DND-41 (cell line): ENCODE measurements around the gene TBX4.

Experiments used
- ATAC-seq: fragments of 200-7000 bp; cut with Tn5 transposase; 3 replicates; pipeline ENCODE4 v1.9.1; 2021; ENCODE audit warnings: low read depth; ENCODE audit not compliant: insufficient read depth
- DNase-seq: peaks from one replicate; pipeline ENCODE4 v3.0.0-alpha.2; 2020
- H2AFZ ChIP-seq: 2 replicates; pipeline ENCODE4 v1.6.0; 2012; ENCODE audit warnings: low read depth, low read length
- H3K27ac ChIP-seq: 2 replicates; pipeline ENCODE4 v1.5.1; 2012; ENCODE audit warnings: low read length, inconsistent platforms
- H3K27me3 ChIP-seq: fragments of 200-600 bp; sonication (generic); 2 replicates; pipeline ENCODE4 v1.6.0; 2012; ENCODE audit warnings: low read length, mild to moderate bottlenecking, inconsistent platforms; ENCODE audit not compliant: insufficient read depth, poor library complexity
- H3K36me3 ChIP-seq: 2 replicates; pipeline ENCODE4 v1.5.1; 2012; ENCODE audit warnings: low read length, inconsistent platforms; ENCODE audit not compliant: insufficient read depth
- H3K4me1 ChIP-seq: 2 replicates; pipeline ENCODE4 v1.5.1; 2012; ENCODE audit warnings: mild to moderate bottlenecking, low read length; ENCODE audit not compliant: insufficient read depth
- H3K4me2 ChIP-seq: 2 replicates; pipeline ENCODE4 v1.6.0; 2012; ENCODE audit warnings: mild to moderate bottlenecking, moderate library complexity, low read length, inconsistent platforms; ENCODE audit not compliant: insufficient read depth
- H3K4me3 ChIP-seq, 2 experiments: fragments of 200-600 bp in 1 of 2; shearing (Covaris generic) in 1 of 2; 2 replicates each; pipeline ENCODE4 v1.5.1; 2012 to 2016; ENCODE audit warnings: inconsistent platforms in 2 of 2, low read length in 2 of 2, mild to moderate bottlenecking in 2 of 2, low read depth in 1 of 2, moderate library complexity in 1 of 2
- H3K79me2 ChIP-seq: 2 replicates; pipeline ENCODE4 v1.6.0; 2012; ENCODE audit warnings: low read length, inconsistent platforms; ENCODE audit not compliant: insufficient read depth
- H3K9ac ChIP-seq: 2 replicates; pipeline ENCODE4 v1.6.0; 2012; ENCODE audit warnings: low read depth, mild to moderate bottlenecking, inconsistent platforms, low read length, moderate library complexity
- H3K9me3 ChIP-seq: 2 replicates; pipeline ENCODE4 v1.5.1; 2012; ENCODE audit warnings: low read length, moderate library complexity, mild to moderate bottlenecking, inconsistent platforms; ENCODE audit not compliant: insufficient read depth, severe bottlenecking
- H4K20me1 ChIP-seq: 2 replicates; pipeline ENCODE4 v1.6.0; 2012; ENCODE audit warnings: low read length; ENCODE audit not compliant: insufficient read depth
- EZH2 ChIP-seq: IDR thresholded peaks from 3 replicates; pipeline ENCODE4 v1.6.1; 2012; ENCODE audit warnings: borderline replicate concordance, low read depth, mild to moderate bottlenecking, moderate library complexity, low read length, inconsistent platforms; ENCODE audit not compliant: severe bottlenecking
- TF ChIP-seq, protein P1 (sequence below): IDR thresholded peaks from 2 replicates; pipeline ENCODE4 v1.5.1; 2012; ENCODE audit warnings: borderline replicate concordance, low read length, moderate library complexity, mild to moderate bottlenecking; ENCODE audit not compliant: poor library complexity, severe bottlenecking; ENCODE audit errors: extremely low read depth

The TBX4 gene

DNA sequence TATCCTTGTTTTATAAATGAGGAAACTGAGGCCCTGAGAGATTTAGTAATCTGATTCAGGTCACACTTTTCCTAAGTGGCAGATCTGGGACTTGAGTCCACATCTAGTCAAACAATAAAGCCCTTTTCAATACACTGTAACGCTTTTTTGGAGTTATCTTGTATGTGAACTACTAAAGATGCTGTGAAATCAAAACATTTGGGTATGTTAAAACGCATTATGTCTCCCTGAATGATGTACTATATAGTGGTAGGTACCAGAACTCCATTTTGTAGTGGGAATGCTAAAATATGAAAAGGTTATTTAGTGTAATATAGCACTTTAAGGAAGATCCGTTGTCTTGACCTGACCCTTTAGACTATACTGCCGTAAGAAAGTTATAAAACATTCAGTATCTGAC is 81.6 kb downstream of the TBX4 start:
- TF ChIP-seq, protein P1, sequence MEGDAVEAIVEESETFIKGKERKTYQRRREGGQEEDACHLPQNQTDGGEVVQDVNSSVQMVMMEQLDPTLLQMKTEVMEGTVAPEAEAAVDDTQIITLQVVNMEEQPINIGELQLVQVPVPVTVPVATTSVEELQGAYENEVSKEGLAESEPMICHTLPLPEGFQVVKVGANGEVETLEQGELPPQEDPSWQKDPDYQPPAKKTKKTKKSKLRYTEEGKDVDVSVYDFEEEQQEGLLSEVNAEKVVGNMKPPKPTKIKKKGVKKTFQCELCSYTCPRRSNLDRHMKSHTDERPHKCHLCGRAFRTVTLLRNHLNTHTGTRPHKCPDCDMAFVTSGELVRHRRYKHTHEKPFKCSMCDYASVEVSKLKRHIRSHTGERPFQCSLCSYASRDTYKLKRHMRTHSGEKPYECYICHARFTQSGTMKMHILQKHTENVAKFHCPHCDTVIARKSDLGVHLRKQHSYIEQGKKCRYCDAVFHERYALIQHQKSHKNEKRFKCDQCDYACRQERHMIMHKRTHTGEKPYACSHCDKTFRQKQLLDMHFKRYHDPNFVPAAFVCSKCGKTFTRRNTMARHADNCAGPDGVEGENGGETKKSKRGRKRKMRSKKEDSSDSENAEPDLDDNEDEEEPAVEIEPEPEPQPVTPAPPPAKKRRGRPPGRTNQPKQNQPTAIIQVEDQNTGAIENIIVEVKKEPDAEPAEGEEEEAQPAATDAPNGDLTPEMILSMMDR, result no peak
- no peak for TF ChIP-seq EZH2
- no peak overlapping the region for H2AFZ ChIP-seq

DNA sequence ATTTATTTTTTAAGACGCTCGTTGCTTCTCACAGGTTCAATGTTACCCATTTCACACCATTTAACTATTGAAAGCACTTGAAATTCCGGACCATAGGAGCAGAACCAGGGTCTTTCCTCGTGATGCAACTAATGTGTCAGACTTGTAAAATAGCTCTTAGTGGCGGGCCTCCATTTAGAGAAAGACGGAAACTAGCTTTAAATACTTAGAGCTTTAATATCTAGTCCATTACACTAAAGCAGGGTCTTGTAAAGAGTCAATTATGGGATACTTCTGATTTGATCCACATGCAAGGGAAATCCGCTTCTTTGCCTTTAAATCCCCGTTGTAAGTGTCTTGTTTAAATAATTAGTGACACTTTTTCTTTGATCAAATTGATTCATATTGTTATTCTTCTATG is 82.2 kb downstream of the TBX4 start:
- Histone ChIP-seq H3K79me2 (no peaks in the 10 kb centered on the region), H3K9ac (no peak overlapping the region), H2AFZ (no peak overlapping the region), H3K27me3 (no peaks in the 10 kb centered on the region), H3K4me2 (no peak overlapping the region), H3K9me3 (no peaks in the 10 kb centered on the region), H3K4me3 (no peak overlapping the region), H3K27ac (no peak overlapping the region), H3K36me3 (no peaks in the 10 kb centered on the region), H4K20me1 (no peaks in the 10 kb centered on the region), H3K4me1 (no peaks in the 10 kb centered on the region; the same call in 1 of the 2 replicates)
- TF ChIP-seq, protein P1, result no peak
- no peak for TF ChIP-seq EZH2
- DNase-seq (no peak), ATAC-seq (no peak)

More for the DNA sequence above, 81.6 kb downstream of the TBX4 start:
- Histone ChIP-seq H3K27ac (no peak overlapping the region), H4K20me1 (no peaks in the 10 kb centered on the region), H3K27me3 (no peaks in the 10 kb centered on the region), H3K79me2 (no peaks in the 10 kb centered on the region), H3K9me3 (no peaks in the 10 kb centered on the region), H3K4me2 (no peak overlapping the region), H3K36me3 (no peaks in the 10 kb centered on the region), H3K9ac (no peak overlapping the region), H3K4me3 (no peak overlapping the region), H3K4me1 (no peaks in the 10 kb centered on the region; the same call in 1 of the 2 replicates)
- DNase-seq (no peak), ATAC-seq (no peak)
